Measurements from ENCODE around the gene COMMD7.
"Not testable (repeated sequence)": the region's sequence is repeated elsewhere in the genome, so short reads cannot be mapped to it uniquely, and the experiment has no call there.

Gene COMMD7

GRCh38 chr20:32728435-32728834, 14.8 kb downstream of the COMMD7 start:
- not testable (repeated sequence) for DNase-seq

- no peak for DNase-seq
These were observed 15.6 kb downstream of the COMMD7 start for GRCh38 chr20:32727683-32728082.

GRCh38 chr20:32718749-32719348, 24.4 kb downstream of the COMMD7 start:
- DNase-seq: no peak

GRCh38 chr20:32711346-32711745, 31.9 kb downstream of the COMMD7 start:
- DNase-seq: no peak

GRCh38 chr20:32709632-32710121, 33.6 kb downstream of the COMMD7 start:
- no peak for DNase-seq

GRCh38 chr20:32709029-32709631, 34.1 kb downstream of the COMMD7 start:
- not testable (repeated sequence) for DNase-seq

- DNase-seq: no peak
These were observed 35.3 kb downstream of the COMMD7 start for GRCh38 chr20:32707691-32708581.

- DNase-seq: no peak
These were observed 36.8 kb downstream of the COMMD7 start for GRCh38 chr20:32706486-32706885.

- no peak for DNase-seq
These were observed 40.4 kb downstream of the COMMD7 start for GRCh38 chr20:32702706-32703425.

GRCh38 chr20:32697608-32698007, 45.7 kb downstream of the COMMD7 start:
- no peak for DNase-seq

- no peak for DNase-seq
These were observed 48.2 kb downstream of the COMMD7 start for GRCh38 chr20:32695089-32695488.

GRCh38 chr20:32688966-32689365, 54.3 kb downstream of the COMMD7 start:
- not testable (repeated sequence) for DNase-seq

- DNase-seq: no peak
These were observed 56.1 kb downstream of the COMMD7 start for GRCh38 chr20:32687180-32687532.

- no peak for DNase-seq
These were observed 56.6 kb downstream of the COMMD7 start for GRCh38 chr20:32686530-32687179.

GRCh38 chr20:32685541-32686529, 57.4 kb downstream of the COMMD7 start:
- no peak for DNase-seq

- DNase-seq: no peak
These were observed 60.7 kb downstream of the COMMD7 start for GRCh38 chr20:32682508-32682987.

GRCh38 chr20:32681175-32682084, 61.8 kb downstream of the COMMD7 start:
- DNase-seq: no peak

GRCh38 chr20:32680544-32681174, 62.6 kb downstream of the COMMD7 start:
- DNase-seq: no peak

GRCh38 chr20:32678948-32679347, 64.3 kb downstream of the COMMD7 start:
- no peak for DNase-seq

All from central memory CD4-positive, alpha-beta T cell (primary cell).